HCT116 (cell line): Measurements from ENCODE around the gene SLMAP.

Experiments used
- CTCF ChIP-seq, 3 experiments: fragments of 200-600 bp in 1 of 3; sonication (generic) in 1 of 3; IDR thresholded peaks in 2 of 3; conservative IDR thresholded peaks in 1 of 3; 2 replicates each; pipeline ENCODE4 v1.5.1; 2012 to 2017; ENCODE audit warnings: low read depth in 2 of 3, low read length in 2 of 3, antibody characterized with exemption in 1 of 3, borderline replicate concordance in 1 of 3, control low read depth in 1 of 3, mild to moderate bottlenecking in 1 of 3, mixed read lengths in 1 of 3, mixed run types in 1 of 3, moderate library complexity in 1 of 3; ENCODE audit not compliant: insufficient read depth in 1 of 3
- EZH2 ChIP-seq: fragments of 200-600 bp; sonication (generic); IDR thresholded peaks from 2 replicates; pipeline ENCODE4 v1.6.1; 2017; ENCODE audit warnings: antibody characterized with exemption, mixed run types
- POLR2AphosphoS5 ChIP-seq: IDR thresholded peaks from 2 replicates; pipeline ENCODE4 v1.6.1; 2011; ENCODE audit warnings: mild to moderate bottlenecking, low read depth, low read length, moderate library complexity

DNA sequence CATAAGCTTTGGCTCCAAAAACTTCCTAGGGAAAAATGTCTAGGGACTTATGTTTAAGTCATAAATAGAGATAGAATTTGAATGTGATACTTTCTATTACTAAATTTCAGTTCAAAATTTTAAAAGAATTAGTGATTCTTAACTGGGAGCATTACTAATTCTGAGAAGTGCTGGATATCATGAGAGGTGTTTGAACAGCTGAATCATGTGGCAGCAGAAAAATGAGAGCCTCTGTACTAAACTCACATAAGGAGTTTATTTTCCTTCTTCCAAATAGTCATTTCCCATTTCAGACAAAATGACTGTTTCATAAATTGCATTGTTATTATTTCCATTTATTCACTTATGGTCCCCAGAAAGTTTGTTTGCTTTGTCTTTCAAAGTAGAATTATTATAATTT is 62.7 kb downstream of the SLMAP start:
- no peak for TF ChIP-seq POLR2AphosphoS5
- TF ChIP-seq CTCF (IDR thresholded peaks at IDR 0.05 in 2 of 3, conservative IDR thresholded peaks at IDR 0.05 in 1 of 3; ENCODE audit: borderline replicate concordance in 1 of 3, insufficient read depth in 1 of 3, low read depth in 2 of 3, low read length in 2 of 3), result no peak
- no peak for TF ChIP-seq EZH2
